ENCODE results near the gene WWOX. TPM values are rescaled to one million over a fixed set of nuclear protein-coding genes. Genes with fewer than 3 reads are reported as not detected.
A peak's percentile ranks its signal among the peaks of the same experiment; 100 is the strongest.
"Not testable (repeated sequence)": the region's sequence is repeated elsewhere in the genome, so short reads cannot be mapped to it uniquely, and the experiment has no call there.

WWOX gene
- total and polyA plus RNA-seq, 2 experiments from 2014 or later = 17.0 to 39.8 TPM

DNA sequence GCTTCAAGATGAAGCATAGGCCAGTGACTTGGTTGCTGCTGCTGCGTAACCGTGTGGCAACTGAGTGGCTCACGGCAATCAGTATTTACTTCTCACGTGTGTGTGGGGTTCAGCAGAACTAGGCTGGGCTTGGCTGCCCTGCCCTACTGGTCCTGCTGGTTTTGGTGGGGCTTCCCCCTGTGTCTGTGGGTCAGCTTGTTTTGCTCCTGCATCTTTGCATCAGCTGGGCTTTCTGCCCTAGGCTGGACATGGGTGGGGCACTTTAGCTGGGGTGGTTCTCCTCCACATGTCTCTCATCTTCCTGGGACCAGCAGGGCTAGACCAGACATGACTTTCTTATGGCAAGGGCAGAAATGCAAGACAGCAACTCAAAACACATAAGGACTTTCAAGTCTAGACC lies 950.6 kb downstream of the WWOX start:
- Histone ChIP-seq H4K20me1 (ENCODE audit: insufficient read depth, poor library complexity, severe bottlenecking) (no peaks in the 10 kb centered on the region), H3K79me2 (no peaks in the 10 kb centered on the region), H2AFZ (no peak overlapping the region), H3K4me1 (ENCODE audit: insufficient read depth) (peaks cover 11% of the 10 kb centered on the region), H3K27me3 (no peaks in the 10 kb centered on the region), H3K36me3 (replicated peaks; ENCODE audit: insufficient read depth, low read depth) (no peaks in the 10 kb centered on the region), H3K9me2 (replicated peaks; ENCODE audit: insufficient read depth) (no peaks in the 10 kb centered on the region), H3K4me3 (no peak overlapping the region), H3K27ac (no peak overlapping the region), H3K4me2 (no peak overlapping the region), H3K9me3 (ENCODE audit: low read depth) (no peaks in the 10 kb centered on the region)
- TF ChIP-seq, protein P1, sequence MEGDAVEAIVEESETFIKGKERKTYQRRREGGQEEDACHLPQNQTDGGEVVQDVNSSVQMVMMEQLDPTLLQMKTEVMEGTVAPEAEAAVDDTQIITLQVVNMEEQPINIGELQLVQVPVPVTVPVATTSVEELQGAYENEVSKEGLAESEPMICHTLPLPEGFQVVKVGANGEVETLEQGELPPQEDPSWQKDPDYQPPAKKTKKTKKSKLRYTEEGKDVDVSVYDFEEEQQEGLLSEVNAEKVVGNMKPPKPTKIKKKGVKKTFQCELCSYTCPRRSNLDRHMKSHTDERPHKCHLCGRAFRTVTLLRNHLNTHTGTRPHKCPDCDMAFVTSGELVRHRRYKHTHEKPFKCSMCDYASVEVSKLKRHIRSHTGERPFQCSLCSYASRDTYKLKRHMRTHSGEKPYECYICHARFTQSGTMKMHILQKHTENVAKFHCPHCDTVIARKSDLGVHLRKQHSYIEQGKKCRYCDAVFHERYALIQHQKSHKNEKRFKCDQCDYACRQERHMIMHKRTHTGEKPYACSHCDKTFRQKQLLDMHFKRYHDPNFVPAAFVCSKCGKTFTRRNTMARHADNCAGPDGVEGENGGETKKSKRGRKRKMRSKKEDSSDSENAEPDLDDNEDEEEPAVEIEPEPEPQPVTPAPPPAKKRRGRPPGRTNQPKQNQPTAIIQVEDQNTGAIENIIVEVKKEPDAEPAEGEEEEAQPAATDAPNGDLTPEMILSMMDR (IDR thresholded peaks at IDR 0.05; ENCODE audit: poor library complexity) = no peak
- no peak for TF ChIP-seq EZH2phosphoT487 (IDR thresholded peaks at IDR 0.05; ENCODE audit: low read depth, severe bottlenecking, unreplicated experiment)
- DNase-seq (ENCODE audit: low spot score) = no peak
- 86% methylated on average over 4 of the region's 4 CpGs for WGBS (ENCODE audit: low lambda C conversion rate, missing lambda C conversion rate)

GRCh38 chr16:79051313-79051712 lies 951.9 kb downstream of the WWOX start:
- H2AFZ ChIP-seq = no peak overlapping the region
- 92% methylated on average over 4 of the region's 4 CpGs for WGBS (ENCODE audit: low lambda C conversion rate, missing lambda C conversion rate)
- no peak overlapping the region for H3K27ac ChIP-seq
- H3K4me2 ChIP-seq = no peak overlapping the region
- H3K4me3 ChIP-seq = no peak overlapping the region
- no peak for TF ChIP-seq EZH2phosphoT487 (IDR thresholded peaks at IDR 0.05; ENCODE audit: low read depth, severe bottlenecking, unreplicated experiment)
- no peak for TF ChIP-seq EZH2 (IDR thresholded peaks at IDR 0.05; ENCODE audit: borderline replicate concordance)
- TF ChIP-seq, protein P1 (IDR thresholded peaks at IDR 0.05; ENCODE audit: poor library complexity) = no peak
- no peaks in the 10 kb centered on the region for H3K9me2 ChIP-seq (replicated peaks; ENCODE audit: insufficient read depth)
- H3K79me2 ChIP-seq = no peaks in the 10 kb centered on the region
- no peaks in the 10 kb centered on the region for H3K9me3 ChIP-seq (ENCODE audit: low read depth)
- H4K20me1 ChIP-seq (ENCODE audit: insufficient read depth, poor library complexity, severe bottlenecking) = no peaks in the 10 kb centered on the region
- peaks cover 20% of the 10 kb centered on the region for H3K4me1 ChIP-seq (ENCODE audit: insufficient read depth)
- no peaks in the 10 kb centered on the region for H3K27me3 ChIP-seq
- no peak for DNase-seq (ENCODE audit: low spot score)
- no peaks in the 10 kb centered on the region for H3K36me3 ChIP-seq (replicated peaks; ENCODE audit: insufficient read depth, low read depth)

DNA sequence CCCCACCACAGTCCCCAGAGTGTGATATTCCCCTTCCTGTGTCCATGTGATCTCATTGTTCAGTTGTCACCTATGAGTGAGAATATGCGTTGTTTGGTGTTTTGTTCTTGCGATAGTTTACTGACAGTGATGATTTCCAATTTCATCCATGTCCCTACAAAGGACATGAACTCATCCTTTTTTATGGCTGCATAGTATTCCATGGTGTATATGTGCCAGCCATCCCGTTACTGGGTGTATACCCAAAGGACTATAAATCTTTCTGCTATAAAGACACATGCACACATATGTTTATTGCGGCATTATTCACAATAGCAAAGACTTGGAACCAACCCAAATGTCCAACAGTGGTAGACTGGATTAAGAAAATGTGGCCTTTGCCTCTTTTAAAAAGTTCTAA lies 952.7 kb downstream of the WWOX start:
- not testable (repeated sequence) for H3K27ac ChIP-seq; H2AFZ ChIP-seq; H3K9me3 ChIP-seq (ENCODE audit: low read depth); H3K4me2 ChIP-seq; H3K36me3 ChIP-seq (replicated peaks; ENCODE audit: insufficient read depth, low read depth); H3K27me3 ChIP-seq; DNase-seq (ENCODE audit: low spot score); H4K20me1 ChIP-seq (ENCODE audit: insufficient read depth, poor library complexity, severe bottlenecking); H3K9me2 ChIP-seq (replicated peaks; ENCODE audit: insufficient read depth); H3K4me3 ChIP-seq; H3K79me2 ChIP-seq
- peaks cover 20% of the 10 kb centered on the region for H3K4me1 ChIP-seq (ENCODE audit: insufficient read depth)
- WGBS (ENCODE audit: low lambda C conversion rate, missing lambda C conversion rate) = 95% methylated on average over 4 of the region's 4 CpGs

DNA sequence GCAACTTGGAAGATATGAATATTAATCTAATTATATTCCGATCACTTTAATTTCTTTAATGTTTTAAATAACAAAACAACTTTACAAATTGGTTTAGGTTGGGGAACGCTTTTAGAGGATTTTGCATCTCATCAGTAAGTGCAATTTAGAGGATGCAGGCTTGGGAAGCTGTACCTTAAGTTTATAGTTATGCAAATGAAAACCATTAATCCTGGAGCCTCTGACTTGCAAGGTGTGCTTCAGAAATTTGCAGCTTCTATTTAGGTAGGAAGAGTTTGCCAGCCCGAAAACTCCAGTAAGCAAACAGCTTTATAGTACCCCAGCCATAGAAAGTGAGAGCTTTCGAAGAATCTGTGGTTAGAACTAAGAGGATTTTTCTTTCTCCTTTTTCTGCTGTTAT lies 954.1 kb downstream of the WWOX start:
- Histone ChIP-seq H3K36me3 (replicated peaks; ENCODE audit: insufficient read depth, low read depth) (no peaks in the 10 kb centered on the region), H3K79me2 (no peaks in the 10 kb centered on the region), H2AFZ (no peak overlapping the region), H4K20me1 (ENCODE audit: insufficient read depth, poor library complexity, severe bottlenecking) (no peaks in the 10 kb centered on the region), H3K27ac (no peak overlapping the region), H3K4me2 (peak overlapping the region; percentile 23), H3K27me3 (no peaks in the 10 kb centered on the region), H3K9me2 (replicated peaks; ENCODE audit: insufficient read depth) (no peaks in the 10 kb centered on the region), H3K9me3 (ENCODE audit: low read depth) (no peaks in the 10 kb centered on the region), H3K4me3 (no peak overlapping the region), H3K4me1 (ENCODE audit: insufficient read depth) (peaks cover 20% of the 10 kb centered on the region)
- no peak for TF ChIP-seq EZH2phosphoT487 (IDR thresholded peaks at IDR 0.05; ENCODE audit: low read depth, severe bottlenecking, unreplicated experiment)
- TF ChIP-seq, protein P1 (IDR thresholded peaks at IDR 0.05; ENCODE audit: poor library complexity) = no peak
- TF ChIP-seq EZH2 (IDR thresholded peaks at IDR 0.05; ENCODE audit: borderline replicate concordance) = no peak
- no peak for DNase-seq (ENCODE audit: low spot score)
- 75% methylated on average over 4 of the region's 4 CpGs for WGBS (ENCODE audit: low lambda C conversion rate, missing lambda C conversion rate)

Data from hepatocyte (in vitro differentiated cells).